ENCODE measurements around the gene CCDC28B. TPM values are rescaled to one million over a fixed set of nuclear protein-coding genes. Genes with fewer than 3 reads are reported as not detected.
A peak's percentile ranks its signal among the peaks of the same experiment; 100 is the strongest.

The CCDC28B gene
- total and polyA plus RNA-seq, 2 of the 13 experiments (the other 11 are each of a cell fraction or from before 2014, with no cell fraction given), result 2.6 to 3.5 TPM

DNA sequence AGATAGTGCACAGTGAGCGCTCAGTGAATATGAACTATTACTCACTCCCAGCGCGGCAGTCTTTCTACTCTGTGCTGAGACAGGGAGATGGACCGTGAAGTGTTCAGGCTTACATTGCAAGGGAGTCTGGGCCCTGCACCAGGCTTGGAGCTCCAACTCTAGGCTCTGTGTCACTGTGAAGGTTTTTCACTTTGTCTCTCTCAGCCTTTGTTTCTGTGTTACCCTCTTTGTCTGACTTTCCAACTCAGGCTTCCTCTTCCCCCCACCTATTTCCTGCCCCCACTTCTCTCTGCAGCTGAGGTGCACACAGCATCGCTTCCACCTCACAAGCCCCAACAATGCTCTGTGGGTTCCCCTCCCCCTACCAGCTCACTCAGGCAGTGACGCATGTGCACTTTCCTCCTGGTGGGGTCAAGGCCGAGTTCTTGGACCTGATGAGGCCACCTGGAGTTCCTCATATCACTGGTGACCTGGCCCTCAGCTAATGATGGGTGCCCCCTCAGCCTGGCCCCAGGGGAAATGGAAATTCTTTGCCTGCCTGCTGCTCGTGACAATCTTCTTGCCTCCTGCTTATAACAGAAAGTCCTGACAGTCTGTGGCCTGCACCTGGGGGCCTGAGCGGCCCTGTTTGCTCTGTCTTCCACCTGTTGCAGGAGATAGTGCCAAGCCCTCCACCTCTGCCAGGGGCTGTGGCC lies 49.6 kb downstream of the CCDC28B start (continued):
- TF ChIP-seq ZNF160 (CRISPR knock-in tag; IDR thresholded peaks at IDR 0.05) (no peak; the same call in none of the 2 replicates), ZNF207 (IDR thresholded peaks at IDR 0.05; ENCODE audit: borderline replicate concordance) (no peak), ZNF317 (CRISPR knock-in tag; IDR thresholded peaks at IDR 0.05) (peak; percentile 84), ZNF232 (CRISPR knock-in tag; IDR thresholded peaks at IDR 0.05; ENCODE audit: borderline replicate concordance) (0 out of 2 replicates have a peak, but pooled peaks have one; percentile 48), GTF2F1 (IDR thresholded peaks at IDR 0.05; ENCODE audit: low read length) (no peak), NBN (conservative IDR thresholded peaks at IDR 0.05) (no peak), FUBP1 (CRISPR knock-in tag; IDR thresholded peaks at IDR 0.05; ENCODE audit: borderline replicate concordance) (0 out of 2 replicates have a peak, but pooled peaks have one; percentile 42), DZIP1 (CRISPR knock-in tag; IDR thresholded peaks at IDR 0.05) (no peak), ZBTB1 (CRISPR knock-in tag; IDR thresholded peaks at IDR 0.05; ENCODE audit: borderline replicate concordance) (no peak), MXI1 (IDR thresholded peaks at IDR 0.05; ENCODE audit: borderline replicate concordance, low read depth, low read length) (peak; percentile 65; the same call in 1 of the 3 replicates), ZNF704 (CRISPR knock-in tag; IDR thresholded peaks at IDR 0.05; ENCODE audit: borderline replicate concordance) (0 out of 2 replicates have a peak, but pooled peaks have one; percentile 40), ZMAT5 (CRISPR knock-in tag; IDR thresholded peaks at IDR 0.05; ENCODE audit: borderline replicate concordance, low read depth) (no peak), CHCHD3 (CRISPR knock-in tag; IDR thresholded peaks at IDR 0.05) (no peak), ADNP (CRISPR knock-in tag; IDR thresholded peaks at IDR 0.05) (no peak), MAX (IDR thresholded peaks at IDR 0.05) (peak; percentile 87), EZH2 (conservative IDR thresholded peaks at IDR 0.05; ENCODE audit: low read depth, low read length) (no peak)
- TF ChIP-seq, protein P1, sequence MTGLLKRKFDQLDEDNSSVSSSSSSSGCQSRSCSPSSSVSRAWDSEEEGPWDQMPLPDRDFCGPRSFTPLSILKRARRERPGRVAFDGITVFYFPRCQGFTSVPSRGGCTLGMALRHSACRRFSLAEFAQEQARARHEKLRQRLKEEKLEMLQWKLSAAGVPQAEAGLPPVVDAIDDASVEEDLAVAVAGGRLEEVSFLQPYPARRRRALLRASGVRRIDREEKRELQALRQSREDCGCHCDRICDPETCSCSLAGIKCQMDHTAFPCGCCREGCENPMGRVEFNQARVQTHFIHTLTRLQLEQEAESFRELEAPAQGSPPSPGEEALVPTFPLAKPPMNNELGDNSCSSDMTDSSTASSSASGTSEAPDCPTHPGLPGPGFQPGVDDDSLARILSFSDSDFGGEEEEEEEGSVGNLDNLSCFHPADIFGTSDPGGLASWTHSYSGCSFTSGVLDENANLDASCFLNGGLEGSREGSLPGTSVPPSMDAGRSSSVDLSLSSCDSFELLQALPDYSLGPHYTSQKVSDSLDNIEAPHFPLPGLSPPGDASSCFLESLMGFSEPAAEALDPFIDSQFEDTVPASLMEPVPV (CRISPR knock-in tag; IDR thresholded peaks at IDR 0.05), result peak; percentile 59; the same call in 1 of the 2 replicates
- TF ChIP-seq, protein P2, sequence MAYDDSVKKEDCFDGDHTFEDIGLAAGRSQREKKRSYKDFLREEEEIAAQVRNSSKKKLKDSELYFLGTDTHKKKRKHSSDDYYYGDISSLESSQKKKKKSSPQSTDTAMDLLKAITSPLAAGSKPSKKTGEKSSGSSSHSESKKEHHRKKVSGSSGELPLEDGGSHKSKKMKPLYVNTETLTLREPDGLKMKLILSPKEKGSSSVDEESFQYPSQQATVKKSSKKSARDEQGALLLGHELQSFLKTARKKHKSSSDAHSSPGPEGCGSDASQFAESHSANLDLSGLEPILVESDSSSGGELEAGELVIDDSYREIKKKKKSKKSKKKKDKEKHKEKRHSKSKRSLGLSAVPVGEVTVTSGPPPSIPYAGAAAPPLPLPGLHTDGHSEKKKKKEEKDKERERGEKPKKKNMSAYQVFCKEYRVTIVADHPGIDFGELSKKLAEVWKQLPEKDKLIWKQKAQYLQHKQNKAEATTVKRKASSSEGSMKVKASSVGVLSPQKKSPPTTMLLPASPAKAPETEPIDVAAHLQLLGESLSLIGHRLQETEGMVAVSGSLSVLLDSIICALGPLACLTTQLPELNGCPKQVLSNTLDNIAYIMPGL (CRISPR knock-in tag; IDR thresholded peaks at IDR 0.05; ENCODE audit: borderline replicate concordance in 1 of 2, low read depth in 1 of 2), result peak; percentile 54 to 72; a peak in 3 of 4 replicates
